ENCODE data around the gene DNAJB11.

The DNAJB11 gene

GRCh38 chr3:186523434-186523833 is 47.1 kb upstream of the DNAJB11 start:
- no peak for TF ChIP-seq REST (IDR thresholded peaks at IDR 0.05; ENCODE audit: insufficient replicate concordance, low read depth)
- no peak for TF ChIP-seq GABPA (IDR thresholded peaks at IDR 0.05; ENCODE audit: low read depth)
- no peak for TF ChIP-seq CTCF (IDR thresholded peaks at IDR 0.05; ENCODE audit: insufficient read depth, low read length)
- TF ChIP-seq POLR2AphosphoS5 (IDR thresholded peaks at IDR 0.05; ENCODE audit: low read depth), result no peak
- no peak for TF ChIP-seq SPI1 (IDR thresholded peaks at IDR 0.05; ENCODE audit: borderline replicate concordance, low read depth)
- H3K27ac ChIP-seq (replicated peaks), result no peak overlapping the region
- no peaks in the 10 kb centered on the region for H3K27me3 ChIP-seq (ENCODE audit: insufficient read depth, poor library complexity, severe bottlenecking)
- no peak for DNase-seq (ENCODE audit: low read depth in 1 of 2, low spot score in 1 of 2)
- H3K4me3 ChIP-seq (replicated peaks; ENCODE audit: insufficient read depth, low read length), result no peak overlapping the region

DNA sequence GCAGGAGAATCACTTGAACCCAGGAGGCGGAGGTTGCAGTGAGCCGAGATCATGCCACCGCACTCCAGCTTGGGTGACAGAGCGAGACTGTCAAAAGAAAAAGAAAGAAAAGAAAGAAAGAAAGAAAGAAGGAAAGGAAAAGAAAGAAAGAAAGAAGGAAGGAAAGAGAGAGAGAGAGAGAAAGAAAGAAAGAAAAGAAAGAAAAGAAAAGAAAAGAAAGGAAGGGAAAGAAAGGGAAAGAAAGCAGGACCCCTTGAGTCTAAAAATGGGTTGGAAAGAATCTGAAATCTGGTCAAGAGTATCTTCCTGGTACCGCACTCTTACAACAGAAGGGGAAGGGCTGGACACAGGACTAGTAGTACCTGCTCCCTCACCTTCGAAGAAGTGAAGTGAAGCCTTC is 45.9 kb upstream of the DNAJB11 start:
- H3K27ac ChIP-seq (replicated peaks), result no peak overlapping the region
- DNase-seq (ENCODE audit: low read depth in 1 of 2, low spot score in 1 of 2), result no peak
- TF ChIP-seq CTCF (IDR thresholded peaks at IDR 0.05; ENCODE audit: insufficient read depth, low read length) (no peak), GABPA (IDR thresholded peaks at IDR 0.05; ENCODE audit: low read depth) (no peak)
- no peaks in the 10 kb centered on the region for H3K27me3 ChIP-seq (ENCODE audit: insufficient read depth, poor library complexity, severe bottlenecking)
- no peak overlapping the region for H3K4me3 ChIP-seq (replicated peaks; ENCODE audit: insufficient read depth, low read length)

DNA sequence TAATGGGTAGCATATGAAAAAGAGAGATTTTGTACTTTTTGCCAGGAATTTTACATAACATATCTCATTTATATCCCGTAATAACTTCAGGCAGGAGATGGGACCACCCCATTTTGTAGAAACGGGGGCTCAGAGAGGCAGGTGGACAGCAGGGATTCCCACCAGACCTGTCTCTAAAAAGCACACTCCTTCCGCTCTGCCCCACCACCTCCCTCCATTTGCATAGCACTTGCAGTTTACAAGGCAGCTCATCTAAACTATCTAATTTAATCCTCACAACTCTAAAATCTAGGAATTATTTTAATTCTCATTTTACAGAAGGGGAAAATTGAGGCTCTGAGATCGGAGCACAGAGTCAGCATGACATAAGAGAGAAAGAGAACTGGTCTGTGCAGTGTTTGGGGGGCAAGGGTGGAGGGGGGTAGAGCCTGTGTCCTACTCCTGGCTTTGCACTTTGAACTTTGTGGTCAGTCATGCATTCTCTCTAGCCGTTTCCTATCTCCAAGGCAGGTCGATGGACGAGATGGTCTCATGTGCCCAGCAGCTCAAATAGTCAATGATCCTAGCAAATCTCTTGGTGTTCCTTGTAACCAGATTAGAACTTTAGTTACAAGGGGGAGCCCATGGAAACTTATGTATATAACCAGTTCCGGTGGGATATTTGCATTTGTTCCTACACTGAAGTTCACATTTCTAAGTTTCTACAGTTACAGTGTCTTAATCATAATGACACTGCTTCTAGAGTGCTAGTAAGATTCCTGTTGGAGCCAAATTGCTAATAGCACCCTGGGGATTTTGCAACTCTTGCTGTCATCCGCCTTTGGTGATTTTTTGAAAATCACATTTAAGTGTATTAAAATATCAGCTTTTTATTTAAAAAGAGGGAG is 44.9 kb upstream of the DNAJB11 start:
- Histone ChIP-seq H3K27me3 (ENCODE audit: insufficient read depth, poor library complexity, severe bottlenecking) (no peaks in the 10 kb centered on the region), H3K27ac (replicated peaks) (no peak overlapping the region), H3K4me3 (replicated peaks; ENCODE audit: insufficient read depth, low read length) (no peak overlapping the region)
- TF ChIP-seq REST (IDR thresholded peaks at IDR 0.05; ENCODE audit: insufficient replicate concordance, low read depth) (no peak), POLR2AphosphoS5 (IDR thresholded peaks at IDR 0.05; ENCODE audit: low read depth) (no peak), CTCF (IDR thresholded peaks at IDR 0.05; ENCODE audit: insufficient read depth, low read length) (no peak), GABPA (IDR thresholded peaks at IDR 0.05; ENCODE audit: low read depth) (no peak), SPI1 (IDR thresholded peaks at IDR 0.05; ENCODE audit: borderline replicate concordance, low read depth) (no peak)
- no peak for DNase-seq (ENCODE audit: low read depth in 1 of 2, low spot score in 1 of 2)

DNA sequence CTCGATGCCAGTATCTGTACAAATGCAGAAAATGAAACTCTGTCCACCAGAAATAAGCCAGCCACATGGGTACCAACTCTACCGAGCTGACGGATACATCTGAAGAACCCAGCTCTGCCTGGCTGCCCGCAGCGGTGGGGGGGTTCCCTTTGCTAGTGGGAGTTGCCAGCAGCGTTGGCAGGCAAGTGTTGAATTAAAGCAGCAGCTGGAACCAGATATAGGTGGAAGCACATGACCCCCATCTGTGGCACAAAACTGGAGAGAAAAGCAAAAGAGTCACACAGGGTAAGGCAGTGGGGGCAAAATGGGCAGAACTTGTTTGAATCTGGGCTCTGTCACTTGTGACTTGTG is 44.3 kb upstream of the DNAJB11 start:
- DNase-seq (ENCODE audit: low read depth in 1 of 2, low spot score in 1 of 2), result no peak
- no peaks in the 10 kb centered on the region for H3K27me3 ChIP-seq (ENCODE audit: insufficient read depth, poor library complexity, severe bottlenecking)
- no peak overlapping the region for H3K27ac ChIP-seq (replicated peaks)
- no peak overlapping the region for H3K4me3 ChIP-seq (replicated peaks; ENCODE audit: insufficient read depth, low read length)
- no peak for TF ChIP-seq CTCF (IDR thresholded peaks at IDR 0.05; ENCODE audit: insufficient read depth, low read length)
- no peak for TF ChIP-seq GABPA (IDR thresholded peaks at IDR 0.05; ENCODE audit: low read depth)
- TF ChIP-seq REST (IDR thresholded peaks at IDR 0.05; ENCODE audit: insufficient replicate concordance, low read depth), result no peak
- no peak for TF ChIP-seq SPI1 (IDR thresholded peaks at IDR 0.05; ENCODE audit: borderline replicate concordance, low read depth)
- no peak for TF ChIP-seq POLR2AphosphoS5 (IDR thresholded peaks at IDR 0.05; ENCODE audit: low read depth)

Measured in HL-60 (cell line).